Measurements from ENCODE around the gene DNAH6.

DNAH6 gene

DNA sequence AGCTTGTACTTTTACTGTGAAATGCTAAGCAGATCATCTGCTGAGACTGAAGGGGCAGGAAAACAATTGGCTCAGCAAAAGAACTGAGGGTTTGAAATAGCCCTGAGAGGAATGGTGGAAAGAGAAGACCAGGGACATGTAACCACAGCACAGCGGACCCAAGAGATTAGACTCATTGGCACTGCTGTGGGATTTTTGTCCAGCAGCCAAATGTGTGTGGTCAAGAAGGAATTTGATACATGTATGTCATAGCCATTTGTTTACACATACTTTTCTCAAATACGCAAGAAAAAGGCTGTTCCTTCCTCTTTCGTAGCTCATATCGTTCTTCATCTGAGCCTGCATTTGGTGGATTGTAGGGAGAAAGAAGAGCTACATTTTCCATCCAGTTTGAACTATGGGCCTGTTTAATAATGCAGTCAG, 290.8 kb downstream of the DNAH6 start:
- no peak for DNase-seq (ENCODE audit: low read depth)
- no peak overlapping the region for H3K4me3 ChIP-seq (ENCODE audit: low read depth, low read length)
- TF ChIP-seq, protein P1, sequence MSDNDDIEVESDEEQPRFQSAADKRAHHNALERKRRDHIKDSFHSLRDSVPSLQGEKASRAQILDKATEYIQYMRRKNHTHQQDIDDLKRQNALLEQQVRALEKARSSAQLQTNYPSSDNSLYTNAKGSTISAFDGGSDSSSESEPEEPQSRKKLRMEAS (IDR thresholded peaks at IDR 0.05; ENCODE audit: low read depth, low read length) = no peak
- no peak for TF ChIP-seq POLR2A (IDR thresholded peaks at IDR 0.05; ENCODE audit: extremely low read depth, insufficient read length)
- no peak for TF ChIP-seq MYC (IDR thresholded peaks at IDR 0.05; ENCODE audit: low read depth, low read length)
- TF ChIP-seq, protein P2, sequence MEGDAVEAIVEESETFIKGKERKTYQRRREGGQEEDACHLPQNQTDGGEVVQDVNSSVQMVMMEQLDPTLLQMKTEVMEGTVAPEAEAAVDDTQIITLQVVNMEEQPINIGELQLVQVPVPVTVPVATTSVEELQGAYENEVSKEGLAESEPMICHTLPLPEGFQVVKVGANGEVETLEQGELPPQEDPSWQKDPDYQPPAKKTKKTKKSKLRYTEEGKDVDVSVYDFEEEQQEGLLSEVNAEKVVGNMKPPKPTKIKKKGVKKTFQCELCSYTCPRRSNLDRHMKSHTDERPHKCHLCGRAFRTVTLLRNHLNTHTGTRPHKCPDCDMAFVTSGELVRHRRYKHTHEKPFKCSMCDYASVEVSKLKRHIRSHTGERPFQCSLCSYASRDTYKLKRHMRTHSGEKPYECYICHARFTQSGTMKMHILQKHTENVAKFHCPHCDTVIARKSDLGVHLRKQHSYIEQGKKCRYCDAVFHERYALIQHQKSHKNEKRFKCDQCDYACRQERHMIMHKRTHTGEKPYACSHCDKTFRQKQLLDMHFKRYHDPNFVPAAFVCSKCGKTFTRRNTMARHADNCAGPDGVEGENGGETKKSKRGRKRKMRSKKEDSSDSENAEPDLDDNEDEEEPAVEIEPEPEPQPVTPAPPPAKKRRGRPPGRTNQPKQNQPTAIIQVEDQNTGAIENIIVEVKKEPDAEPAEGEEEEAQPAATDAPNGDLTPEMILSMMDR (IDR thresholded peaks at IDR 0.05; ENCODE audit: low read depth, low read length) = no peak

DNA sequence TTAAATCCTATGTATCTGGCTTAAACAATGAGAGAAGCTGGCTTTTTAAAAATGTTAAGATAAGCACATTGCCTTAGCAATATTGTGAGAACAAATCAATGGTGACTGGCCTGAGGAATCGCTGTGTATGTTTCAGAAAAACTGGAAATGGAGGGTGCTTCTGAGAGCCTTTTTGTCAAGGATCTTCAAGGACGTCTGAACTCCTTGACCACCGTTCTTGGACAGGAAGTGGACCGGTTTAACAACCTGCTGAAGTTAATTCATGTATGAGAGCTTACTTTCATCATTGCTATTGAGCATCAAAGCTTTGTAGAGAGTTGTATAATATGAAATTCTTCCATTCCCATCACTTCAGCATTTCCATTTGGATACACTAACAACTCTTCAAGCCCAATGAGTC, 292.0 kb downstream of the DNAH6 start:
- DNase-seq (ENCODE audit: low read depth) = no peak
- H3K4me3 ChIP-seq (ENCODE audit: low read depth, low read length) = no peak overlapping the region
- TF ChIP-seq, protein P2 (IDR thresholded peaks at IDR 0.05; ENCODE audit: low read depth, low read length) = no peak
- TF ChIP-seq MYC (IDR thresholded peaks at IDR 0.05; ENCODE audit: low read depth, low read length) = no peak
- TF ChIP-seq, protein P1 (IDR thresholded peaks at IDR 0.05; ENCODE audit: low read depth, low read length) = no peak
- no peak for TF ChIP-seq POLR2A (IDR thresholded peaks at IDR 0.05; ENCODE audit: extremely low read depth, insufficient read length)

DNA sequence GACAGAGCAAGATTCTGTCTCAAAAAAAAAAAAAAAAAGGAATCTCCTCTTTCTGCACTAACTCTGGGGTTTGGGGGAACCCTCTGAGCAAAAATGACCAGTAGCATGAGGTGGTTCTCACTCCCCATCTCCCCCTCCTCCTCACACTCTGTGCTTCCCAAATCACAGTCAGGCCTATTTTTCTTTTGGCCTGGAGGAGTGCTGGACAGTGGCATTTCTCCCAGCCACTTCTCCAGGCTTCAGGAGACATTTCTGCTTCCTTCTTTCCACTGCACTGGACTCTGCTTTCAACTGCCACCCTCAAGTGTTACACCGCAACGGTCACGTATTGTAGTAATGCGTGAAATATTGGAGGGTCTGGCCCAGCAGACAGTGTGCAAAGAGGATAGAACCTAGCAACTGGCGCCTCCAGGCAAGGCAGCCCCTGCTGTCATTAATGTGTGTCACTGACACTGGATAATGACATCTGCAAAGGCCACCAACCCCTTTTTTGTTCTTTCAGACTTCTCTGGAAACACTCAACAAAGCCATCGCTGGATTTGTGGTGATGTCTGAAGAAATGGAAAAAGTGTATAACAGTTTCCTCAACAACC, 295.6 kb downstream of the DNAH6 start:
- no peak for TF ChIP-seq POLR2A (IDR thresholded peaks at IDR 0.05; ENCODE audit: extremely low read depth, insufficient read length)
- TF ChIP-seq, protein P1 (IDR thresholded peaks at IDR 0.05; ENCODE audit: low read depth, low read length) = no peak
- TF ChIP-seq, protein P2 (IDR thresholded peaks at IDR 0.05; ENCODE audit: low read depth, low read length) = no peak
- no peak for TF ChIP-seq MYC (IDR thresholded peaks at IDR 0.05; ENCODE audit: low read depth, low read length)
- no peak for DNase-seq (ENCODE audit: low read depth)
- H3K4me3 ChIP-seq (ENCODE audit: low read depth, low read length) = no peak overlapping the region

DNA sequence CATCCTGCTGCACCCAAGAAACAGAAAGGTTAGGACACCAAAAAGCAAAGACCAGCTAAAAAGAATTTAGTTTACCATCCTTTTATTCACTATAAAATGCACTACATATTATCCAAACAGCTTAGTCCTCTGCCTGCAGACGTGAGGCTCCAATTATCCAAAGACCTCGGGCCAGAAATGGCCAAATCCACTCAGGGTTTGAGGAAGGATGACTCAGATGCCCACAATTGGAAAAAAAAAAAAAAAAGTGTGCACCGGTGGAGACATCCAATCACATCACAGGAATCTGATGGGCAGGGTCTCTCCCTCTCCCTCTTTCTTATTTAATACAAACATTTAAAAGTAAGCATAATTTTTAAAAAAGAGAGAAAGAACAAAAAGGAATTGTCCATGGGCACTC, 298.8 kb downstream of the DNAH6 start:
- no peak for TF ChIP-seq MYC (IDR thresholded peaks at IDR 0.05; ENCODE audit: low read depth, low read length)
- DNase-seq (ENCODE audit: low read depth) = no peak

DNA sequence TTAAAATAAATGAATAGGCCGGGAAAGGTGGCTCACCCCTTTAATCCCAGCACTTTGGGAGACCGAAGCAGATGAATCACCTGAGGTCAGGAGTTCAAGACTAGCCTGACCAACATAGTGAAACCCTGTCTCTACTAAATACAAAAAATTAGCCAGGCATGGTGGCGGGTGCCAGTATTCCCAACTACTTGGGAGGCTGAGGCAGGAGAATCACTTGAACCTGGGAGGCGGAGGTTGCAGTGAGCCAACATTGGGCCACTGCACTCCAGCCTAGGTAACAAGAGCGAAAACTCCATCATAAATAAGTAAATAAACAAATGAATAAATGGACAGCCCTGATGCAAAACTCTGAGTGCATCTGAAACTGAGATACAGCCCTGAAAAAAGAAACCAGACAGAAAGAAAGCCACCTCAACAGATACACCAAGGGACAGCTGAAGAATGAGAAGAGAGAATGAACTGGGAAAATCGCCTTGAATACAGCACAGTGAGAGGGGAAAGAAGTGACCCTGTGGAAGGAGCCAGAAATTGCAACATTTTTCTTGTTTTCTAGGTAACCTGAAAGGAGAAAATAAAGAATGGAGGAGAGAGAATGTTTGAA, 300.2 kb downstream of the DNAH6 start:
- DNase-seq (ENCODE audit: low read depth) = no peak
- H3K4me3 ChIP-seq (ENCODE audit: low read depth, low read length) = no peak overlapping the region
- TF ChIP-seq POLR2A (IDR thresholded peaks at IDR 0.05; ENCODE audit: extremely low read depth, insufficient read length) (no peak), MYC (IDR thresholded peaks at IDR 0.05; ENCODE audit: low read depth, low read length) (no peak)
- TF ChIP-seq, protein P1 (IDR thresholded peaks at IDR 0.05; ENCODE audit: low read depth, low read length) = no peak
- TF ChIP-seq, protein P2 (IDR thresholded peaks at IDR 0.05; ENCODE audit: low read depth, low read length) = no peak

More for the DNA sequence above, 298.8 kb downstream of the DNAH6 start:
- no peak overlapping the region for H3K4me3 ChIP-seq (ENCODE audit: low read depth, low read length)

DNA sequence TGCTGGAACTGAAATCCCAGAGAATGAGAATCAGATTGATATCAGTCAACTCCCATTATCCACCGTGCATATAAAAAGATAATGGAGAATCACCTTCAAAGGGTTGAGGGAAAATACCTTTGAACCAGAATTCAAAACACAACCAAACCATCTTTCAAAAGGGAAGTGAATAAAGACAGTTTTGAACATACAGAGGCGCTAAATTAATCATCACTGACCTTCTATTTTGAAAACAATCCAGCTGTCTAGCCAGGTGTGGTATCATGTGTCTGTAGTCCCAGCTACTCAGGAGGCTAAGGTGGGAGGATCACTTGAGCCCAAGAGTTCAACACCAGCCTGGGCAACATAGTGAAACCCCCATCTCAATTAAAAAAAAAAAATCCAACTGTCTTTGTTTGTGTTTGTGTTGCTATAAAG, 300.9 kb downstream of the DNAH6 start:
- H3K4me3 ChIP-seq (ENCODE audit: low read depth, low read length) = no peak overlapping the region
- no peak for DNase-seq (ENCODE audit: low read depth)
- TF ChIP-seq, protein P1 (IDR thresholded peaks at IDR 0.05; ENCODE audit: low read depth, low read length) = no peak
- no peak for TF ChIP-seq POLR2A (IDR thresholded peaks at IDR 0.05; ENCODE audit: extremely low read depth, insufficient read length)
- TF ChIP-seq, protein P2 (IDR thresholded peaks at IDR 0.05; ENCODE audit: low read depth, low read length) = no peak
- no peak for TF ChIP-seq MYC (IDR thresholded peaks at IDR 0.05; ENCODE audit: low read depth, low read length)

Data from NB4 (cell line).